ENCODE results near the gene ATAD3C. TPM values are rescaled to one million over a fixed set of nuclear protein-coding genes. Genes with fewer than 3 reads are reported as not detected.
A peak's percentile ranks its signal among the peaks of the same experiment; 100 is the strongest.

The ATAD3C gene
- total and polyA plus RNA-seq, 2 experiments from 2014 or later, result 0.51 TPM; not detected in 1

DNA sequence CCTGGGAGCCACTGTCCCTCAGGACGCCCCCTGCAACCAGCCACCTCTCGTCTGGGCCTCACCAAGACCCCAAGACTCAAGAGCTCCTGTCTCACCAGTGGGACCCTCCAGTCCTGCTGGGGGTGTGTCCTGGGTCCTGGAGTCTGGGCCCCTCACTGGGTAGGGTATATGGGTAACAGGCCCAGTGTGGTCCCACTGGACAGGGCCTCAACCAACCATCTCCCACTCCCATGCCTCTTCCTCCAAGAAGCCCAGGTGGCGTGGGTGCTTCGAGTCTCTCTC is 14.7 kb upstream of the ATAD3C start:
- Histone ChIP-seq H3K9ac (no peak overlapping the region), H3K4me1 (ENCODE audit: insufficient read depth) (no peaks in the 10 kb centered on the region), H3K4me2 (ENCODE audit: unreplicated experiment) (no peak overlapping the region), H4K20me1 (ENCODE audit: insufficient read depth) (no peaks in the 10 kb centered on the region), H2AFZ (no peak overlapping the region), H3K36me3 (ENCODE audit: low read depth) (no peaks in the 10 kb centered on the region), H3K79me2 (ENCODE audit: insufficient read depth) (no peaks in the 10 kb centered on the region), H3K4me3 (no peak overlapping the region), H3K27ac (no peak overlapping the region), H3K9me3 (ENCODE audit: low read depth) (no peaks in the 10 kb centered on the region), H3F3A (ENCODE audit: insufficient read depth) (0 out of 2 replicates have a peak, but pooled peaks cover 3% of the 10 kb centered on the region), H3K9me2 (ENCODE audit: insufficient read depth) (no peaks in the 10 kb centered on the region), H3K27me3 (replicated peaks; ENCODE audit: insufficient read depth) (no peaks in the 10 kb centered on the region)
- TF ChIP-seq EZH2 (IDR thresholded peaks at IDR 0.05; ENCODE audit: insufficient read depth, poor library complexity, severe bottlenecking), result no peak
- no peak for TF ChIP-seq EZH2phosphoT487 (IDR thresholded peaks at IDR 0.05; ENCODE audit: insufficient read depth, low read depth)
- 61 to 65% methylated on average over 4 of the region's 4 CpGs for WGBS, 2 experiments (ENCODE audit: low coverage in 1 of 2, low lambda C conversion rate in 2 of 2, missing lambda C conversion rate in 2 of 2)
- in situ Hi-C loops (cut with MboI), result no loop called here
- DNase-seq, result no peak

DNA sequence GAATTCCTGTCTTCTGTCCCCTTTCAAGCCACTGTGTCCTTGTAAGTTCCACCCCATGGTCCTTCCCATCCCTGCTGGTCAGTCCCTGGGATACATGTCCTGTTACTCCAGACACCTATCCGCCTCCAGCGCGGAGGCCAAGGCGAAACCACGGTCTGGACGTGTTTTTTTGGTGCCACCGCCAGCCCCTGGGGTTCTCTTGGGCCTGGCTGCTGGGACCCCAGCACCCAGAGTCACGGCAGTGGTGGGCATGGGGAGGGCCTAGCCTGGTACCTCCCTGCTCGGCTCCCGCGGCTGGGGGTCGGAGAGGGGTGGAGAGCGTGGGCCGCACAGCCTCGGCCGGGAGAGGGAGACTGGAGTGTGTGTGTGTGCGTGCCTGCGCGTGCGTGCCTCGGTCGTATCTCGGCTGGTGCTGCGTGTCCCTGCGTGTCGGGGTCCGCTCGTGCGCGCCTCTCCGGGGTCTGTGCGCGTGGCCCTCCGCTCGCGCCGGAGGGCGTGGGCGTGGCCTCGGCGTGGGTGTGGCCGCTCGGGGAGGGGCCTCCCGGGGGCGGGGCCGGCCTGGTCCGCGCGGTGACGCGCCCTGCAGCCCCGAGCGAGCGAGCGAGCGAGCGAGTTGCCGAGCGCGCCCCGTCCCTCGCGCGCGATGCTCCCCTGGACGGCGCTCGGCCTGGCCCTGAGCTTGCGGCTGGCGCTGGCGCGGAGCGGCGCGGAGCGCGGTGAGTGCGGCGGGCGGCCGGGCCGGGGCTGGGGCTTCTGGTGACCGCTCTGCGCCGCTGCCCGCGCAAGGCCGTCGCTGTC is 14.2 kb upstream of the ATAD3C start, which contains the start of gene VWA1:
Gene VWA1, plus strand, starts transcription at position 585 of the 798 bp plus-strand sequence. Its CDS starts 59 bp downstream, at position 644.
- peak within 1 kb of the TSS; percentile 52 for H3K4me3 ChIP-seq
- H3K36me3 ChIP-seq (ENCODE audit: low read depth), result no peaks in the 10 kb centered on the region
- in situ Hi-C loops (cut with MboI), result no loop called here
- DNase-seq, result peak; percentile 87
- H3K4me2 ChIP-seq (ENCODE audit: unreplicated experiment), result peak within 1 kb of the TSS; percentile 58
- no peaks in the 10 kb centered on the region for H3K27me3 ChIP-seq (replicated peaks; ENCODE audit: insufficient read depth)
- no peaks in the 10 kb centered on the region for H3K4me1 ChIP-seq (ENCODE audit: insufficient read depth)
- H3K9ac ChIP-seq, result no peak within 1 kb of the TSS
- H3K79me2 ChIP-seq (ENCODE audit: insufficient read depth), result no peaks in the 10 kb centered on the region
- no peaks in the 10 kb centered on the region for H4K20me1 ChIP-seq (ENCODE audit: insufficient read depth)
- no peaks in the 10 kb centered on the region for H3F3A ChIP-seq (ENCODE audit: insufficient read depth)
- 9 to 20% methylated on average over 32 to 87 of the region's 89 CpGs for WGBS, 2 experiments (ENCODE audit: low coverage in 1 of 2, low lambda C conversion rate in 2 of 2, missing lambda C conversion rate in 2 of 2)
- no peak for TF ChIP-seq EZH2phosphoT487 (IDR thresholded peaks at IDR 0.05; ENCODE audit: insufficient read depth, low read depth)
- TF ChIP-seq EZH2 (IDR thresholded peaks at IDR 0.05; ENCODE audit: insufficient read depth, poor library complexity, severe bottlenecking), result no peak
- no peak within 1 kb of the TSS for H3K27ac ChIP-seq
- H3K9me3 ChIP-seq (ENCODE audit: low read depth), result no peaks in the 10 kb centered on the region
- H3K9me2 ChIP-seq (ENCODE audit: insufficient read depth), result no peaks in the 10 kb centered on the region
- peak within 1 kb of the TSS; percentile 62 for H2AFZ ChIP-seq

DNA sequence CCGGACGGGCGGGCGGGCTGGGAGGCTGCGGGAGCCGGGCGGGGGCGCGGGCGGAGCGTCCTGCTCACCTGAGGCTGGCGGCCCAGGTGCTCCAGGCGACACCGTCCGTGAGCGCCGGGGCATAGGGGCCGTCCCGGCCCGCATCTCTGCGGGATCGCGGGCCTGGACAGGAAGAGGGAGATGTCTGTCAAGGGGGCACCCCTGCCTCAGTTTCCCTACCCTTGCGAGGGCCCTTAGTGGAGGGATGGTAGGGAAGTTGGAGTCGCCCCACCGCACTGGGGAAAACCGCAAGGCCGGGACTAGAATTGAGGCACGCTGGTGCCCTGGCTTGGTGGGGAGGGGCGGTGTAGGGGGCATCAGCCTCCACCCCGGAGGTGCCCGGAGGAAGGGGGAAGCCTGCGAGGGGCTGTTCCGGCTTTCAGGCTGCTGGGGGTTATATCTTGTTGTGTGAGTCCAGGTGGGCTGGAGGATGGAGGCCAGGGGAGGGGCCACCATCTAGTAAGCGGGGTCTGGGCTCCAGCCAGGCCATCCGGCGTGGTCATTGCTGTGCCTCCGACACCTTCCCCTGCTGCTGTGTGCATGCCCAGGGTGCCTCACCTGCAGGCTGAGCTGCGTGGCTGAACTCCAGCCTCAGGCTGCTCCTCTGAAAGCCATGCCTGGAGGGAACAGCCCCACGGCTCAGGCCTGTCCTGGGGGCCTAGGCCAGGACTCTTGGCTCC is 13.4 kb upstream of the ATAD3C start:
- H3K4me3 ChIP-seq, result peak overlapping the region; percentile 52
- H3F3A ChIP-seq (ENCODE audit: insufficient read depth), result no peaks in the 10 kb centered on the region
- no peak overlapping the region for H2AFZ ChIP-seq
- H3K9ac ChIP-seq, result no peak overlapping the region
- no peaks in the 10 kb centered on the region for H3K4me1 ChIP-seq (ENCODE audit: insufficient read depth)
- H3K27ac ChIP-seq, result no peak overlapping the region
- in situ Hi-C loops (cut with MboI), result no loop called here
- TF ChIP-seq EZH2phosphoT487 (IDR thresholded peaks at IDR 0.05; ENCODE audit: insufficient read depth, low read depth) (no peak), EZH2 (IDR thresholded peaks at IDR 0.05; ENCODE audit: insufficient read depth, poor library complexity, severe bottlenecking) (no peak)
- H3K4me2 ChIP-seq (ENCODE audit: unreplicated experiment), result peak overlapping the region; percentile 58
- no peaks in the 10 kb centered on the region for H3K79me2 ChIP-seq (ENCODE audit: insufficient read depth)
- H3K36me3 ChIP-seq (ENCODE audit: low read depth), result no peaks in the 10 kb centered on the region
- DNase-seq, result no peak
- H3K27me3 ChIP-seq (replicated peaks; ENCODE audit: insufficient read depth), result no peaks in the 10 kb centered on the region
- H4K20me1 ChIP-seq (ENCODE audit: insufficient read depth), result no peaks in the 10 kb centered on the region
- H3K9me2 ChIP-seq (ENCODE audit: insufficient read depth), result no peaks in the 10 kb centered on the region
- WGBS, 2 experiments (ENCODE audit: low coverage in 1 of 2, low lambda C conversion rate in 2 of 2, missing lambda C conversion rate in 2 of 2), result 23 to 30% methylated on average over 26 to 39 of the region's 40 CpGs
- no peaks in the 10 kb centered on the region for H3K9me3 ChIP-seq (ENCODE audit: low read depth)

DNA sequence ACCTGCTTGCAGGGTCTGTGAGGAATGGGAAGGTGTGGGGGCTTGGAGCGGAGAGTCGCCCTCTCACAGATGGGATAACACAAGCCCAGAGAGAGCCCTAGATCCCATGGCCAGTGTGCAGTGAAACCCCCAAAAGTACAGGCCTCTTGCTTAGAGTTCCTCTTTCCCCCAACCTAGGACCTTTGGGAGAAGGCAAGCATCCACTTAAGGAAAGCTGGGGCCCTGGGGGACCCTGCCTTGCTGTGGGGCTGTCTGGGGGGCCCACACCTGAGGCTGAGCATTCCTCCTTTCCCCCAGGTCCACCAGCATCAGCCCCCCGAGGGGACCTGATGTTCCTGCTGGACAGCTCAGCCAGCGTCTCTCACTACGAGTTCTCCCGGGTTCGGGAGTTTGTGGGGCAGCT is 12.9 kb upstream of the ATAD3C start:
- Histone ChIP-seq H3K9me2 (ENCODE audit: insufficient read depth) (no peaks in the 10 kb centered on the region), H3K27me3 (replicated peaks; ENCODE audit: insufficient read depth) (no peaks in the 10 kb centered on the region), H3K4me1 (ENCODE audit: insufficient read depth) (no peaks in the 10 kb centered on the region), H3K27ac (no peak overlapping the region), H4K20me1 (ENCODE audit: insufficient read depth) (no peaks in the 10 kb centered on the region), H3F3A (ENCODE audit: insufficient read depth) (no peaks in the 10 kb centered on the region), H3K4me3 (no peak overlapping the region), H3K9ac (no peak overlapping the region), H3K36me3 (ENCODE audit: low read depth) (no peaks in the 10 kb centered on the region), H2AFZ (no peak overlapping the region), H3K79me2 (ENCODE audit: insufficient read depth) (no peaks in the 10 kb centered on the region), H3K4me2 (ENCODE audit: unreplicated experiment) (no peak overlapping the region), H3K9me3 (ENCODE audit: low read depth) (no peaks in the 10 kb centered on the region)
- TF ChIP-seq EZH2 (IDR thresholded peaks at IDR 0.05; ENCODE audit: insufficient read depth, poor library complexity, severe bottlenecking) (no peak), EZH2phosphoT487 (IDR thresholded peaks at IDR 0.05; ENCODE audit: insufficient read depth, low read depth) (no peak)
- no peak for DNase-seq
- in situ Hi-C loops (cut with MboI), result no loop called here
- WGBS, 2 experiments (ENCODE audit: low coverage in 1 of 2, low lambda C conversion rate in 2 of 2, missing lambda C conversion rate in 2 of 2), result 89 to 93% methylated on average over 2 to 6 of the region's 7 CpGs

Data from GM23248 (cell line).